Left ventricle myocardium superior (tissue), 1 donor: ENCODE data around the gene RFX2. TPM values are rescaled to one million over a fixed set of nuclear protein-coding genes. Genes with fewer than 3 reads are reported as not detected.

Source experiments
- ATAC-seq: fragments of 200-7000 bp; cut with Tn5 transposase; one replicate; pipeline ENCODE4 v1.9.1; 2020; ENCODE audit warnings: mild to moderate bottlenecking, moderate library complexity
- DNase-seq: peaks from one replicate; pipeline ENCODE4 v3.0.0-alpha.2; 2020
- intact Hi-C: fragments of 100-400 bp; cut with micrococcal nuclease; formaldehyde crosslinking; loops from one replicate; pipeline ENCODE4 v1.11.0; 2022
- long read RNA-seq: library from polyadenylated mRNA; unstranded; transcript quantifications from one replicate; pipeline ENCODE4 v2.0.0, GENCODE V29; 2021
- total RNA-seq: library from RNA; stranded (reverse); fragmentation: NEBNext Ultra II Directional; extraction: Animal tissue kit (Norgen Biotek cat#: 25700); gene quantifications from one replicate; pipeline ENCODE4 v1.2.1, GENCODE V29; 2021
- donor health status: DM: no; HTN: yes; CAD: no; lungs with severe emphysema.

The RFX2 gene
- 4.8 TPM for total RNA-seq
- long read RNA-seq, partial matches to known transcripts = 4 of 12 reads
- long read RNA-seq, other reads (novel, unspliced or antisense) = 7 of 12 reads

DNA sequence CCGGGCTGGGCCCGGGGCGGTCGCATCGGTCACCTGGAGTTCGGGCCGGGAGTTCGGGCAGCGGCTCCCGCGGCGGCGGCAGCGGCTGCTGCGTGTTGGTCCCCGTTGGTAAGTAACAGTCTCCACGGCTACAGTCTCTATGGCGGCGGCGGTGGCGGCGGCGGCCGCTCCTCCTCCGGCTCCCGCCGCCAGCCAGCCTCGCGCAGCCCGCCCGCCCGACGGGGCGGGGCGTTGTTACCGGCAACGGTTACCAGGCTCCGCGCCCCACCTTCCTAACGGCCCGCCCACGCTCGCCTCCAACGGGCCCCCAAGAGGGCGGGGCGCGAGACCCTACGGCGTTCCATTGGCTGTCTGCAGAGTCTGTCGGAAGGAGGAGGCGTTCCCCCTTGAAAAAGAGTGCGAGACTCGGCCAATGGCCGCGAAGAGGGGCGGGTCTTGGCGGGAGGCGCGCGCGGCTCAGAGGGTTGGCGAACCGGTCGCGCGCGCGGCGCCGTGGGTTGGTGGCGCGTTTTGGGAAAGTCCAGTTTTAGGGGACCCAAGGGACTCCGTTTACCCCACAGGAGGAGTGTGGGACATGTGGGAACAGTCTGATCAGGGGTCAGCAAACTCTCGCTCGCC is at the start of gene RFX2:
Gene RFX2 (minus strand): TSS at position 141 of the 618 bp plus-strand sequence. CDS start 63,004 bp downstream, outside the sequence.
- DNase-seq (peak; percentile 100), ATAC-seq (peak; percentile 99)
- intact Hi-C loops = no loop called here

DNA sequence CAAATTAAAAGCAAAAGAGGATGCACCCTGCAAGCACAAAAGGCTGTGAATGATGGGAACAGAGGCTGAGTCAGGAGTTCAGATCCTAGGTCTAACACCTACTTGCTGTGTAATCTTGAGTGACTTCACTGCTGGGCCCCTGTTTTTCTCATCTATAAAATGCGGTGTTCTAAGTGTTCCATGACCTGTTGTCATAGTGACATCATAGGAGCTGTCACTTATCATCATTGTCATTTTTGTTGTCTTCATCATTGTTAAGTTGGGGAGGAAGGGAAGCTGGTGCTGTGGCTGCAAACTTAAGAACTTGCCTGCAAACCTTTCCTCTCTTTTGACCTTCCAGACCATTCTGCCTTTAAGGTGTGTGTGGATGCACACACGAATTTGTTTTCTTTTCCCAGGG is 45.7 kb upstream of the RFX2 start:
- ATAC-seq = no peak
- intact Hi-C loops = no loop called here
- DNase-seq = no peak

DNA sequence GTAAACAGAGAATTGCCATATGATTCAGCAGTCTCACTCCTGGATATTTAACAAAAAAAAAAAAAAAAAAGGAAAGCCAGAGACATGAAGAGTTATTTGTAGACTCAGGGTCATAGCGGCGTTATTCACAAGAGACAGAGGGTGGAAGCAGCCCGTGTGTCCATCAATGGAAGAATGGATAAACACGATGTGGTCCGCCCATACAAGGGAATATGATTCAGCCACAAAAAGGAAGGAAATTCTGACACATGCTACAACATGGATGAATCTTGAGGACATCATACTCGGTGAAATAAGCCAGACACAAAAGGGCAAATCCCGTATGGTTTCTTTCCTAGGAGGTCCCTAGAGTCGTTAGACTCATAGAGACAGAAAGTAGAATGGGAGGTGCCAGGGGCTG is 40.0 kb upstream of the RFX2 start:
- ATAC-seq (no peak), DNase-seq (no peak)
- intact Hi-C loops = no loop called here

DNA sequence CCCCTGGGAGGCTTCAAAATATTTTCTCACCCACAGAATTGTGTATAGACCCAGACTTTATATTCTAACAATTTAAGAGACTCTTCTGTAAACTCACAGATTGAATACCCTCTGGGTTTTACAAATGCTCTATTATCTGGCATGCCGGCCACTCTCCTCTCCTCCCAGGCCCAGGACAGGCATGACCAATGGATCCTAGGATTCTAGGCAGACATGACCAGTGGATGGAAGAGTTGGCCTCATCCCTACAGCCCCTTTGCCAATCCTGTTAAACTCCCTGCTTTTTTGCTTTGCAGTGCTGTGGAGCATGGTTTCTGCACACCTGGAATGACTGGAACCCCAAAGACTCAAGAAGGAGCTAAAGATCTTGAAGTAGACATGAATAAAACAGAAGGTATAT is 30.9 kb upstream of the RFX2 start:
- DNase-seq (no peak), ATAC-seq (no peak)
- intact Hi-C loops = no loop called here

DNA sequence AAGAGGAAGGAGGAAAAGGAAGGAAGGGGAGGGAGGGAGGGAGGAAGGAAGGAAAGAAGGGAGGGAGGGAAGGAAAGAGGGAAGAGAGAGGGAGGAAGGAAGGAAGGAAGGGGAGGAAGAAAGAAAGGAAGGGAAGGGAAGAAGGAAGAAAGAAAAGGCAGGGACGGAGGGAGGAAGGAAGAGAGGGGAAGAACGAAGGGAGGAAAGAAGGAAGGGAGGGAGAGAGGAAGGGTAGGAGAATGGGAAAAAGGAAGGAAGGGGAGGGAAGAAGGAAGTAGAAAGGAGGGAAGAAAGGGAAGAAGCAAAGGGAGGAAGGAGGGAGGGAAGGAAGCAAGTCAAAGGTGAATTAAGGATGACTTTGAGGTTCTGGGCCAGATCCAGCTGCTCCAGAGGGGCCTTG is 28.2 kb upstream of the RFX2 start:
- no peak for DNase-seq
- no peak for ATAC-seq
- intact Hi-C loops = no loop called here

DNA sequence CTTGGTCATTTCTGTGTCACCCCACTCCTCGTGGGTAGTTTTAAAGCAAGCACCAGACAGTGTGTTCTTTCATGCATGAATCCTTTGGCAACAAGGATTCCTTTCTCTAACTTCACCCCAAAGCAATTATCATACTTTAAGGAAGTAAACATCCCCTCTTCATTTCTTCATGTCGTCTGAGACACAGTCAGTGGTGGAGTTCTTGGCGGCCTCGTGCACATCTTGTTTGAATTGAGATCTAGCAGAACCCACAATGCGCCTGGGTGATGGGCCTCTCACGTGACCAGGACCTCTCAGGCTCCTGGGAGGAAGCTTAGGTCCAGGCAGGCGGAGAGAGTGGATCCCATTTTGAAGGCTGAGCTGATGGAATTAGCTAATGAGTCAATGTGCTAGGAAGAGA is 27.8 kb upstream of the RFX2 start:
- ATAC-seq = no peak
- DNase-seq = no peak
- intact Hi-C loops = no loop called here

DNA sequence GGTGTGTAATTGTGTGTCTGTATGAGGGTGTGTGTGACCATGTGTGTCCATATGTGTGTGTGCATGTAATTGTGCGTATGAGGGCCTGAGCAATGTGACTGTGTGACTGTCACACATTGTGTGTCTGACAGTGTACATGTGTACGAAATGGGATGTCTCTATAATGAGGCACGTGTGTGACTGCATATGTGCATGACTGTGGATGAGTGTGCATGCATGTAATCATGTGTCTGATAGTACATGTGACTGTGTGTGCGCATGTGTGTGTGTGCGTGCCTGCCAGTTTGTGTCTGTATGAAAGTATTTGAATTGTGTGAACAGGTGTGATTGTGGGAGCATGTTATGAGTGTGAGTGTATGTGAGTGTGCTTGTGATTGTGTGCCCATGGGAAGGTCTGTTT is 22.9 kb upstream of the RFX2 start:
- ATAC-seq = no peak
- no peak for DNase-seq
- intact Hi-C loops = no loop called here

DNA sequence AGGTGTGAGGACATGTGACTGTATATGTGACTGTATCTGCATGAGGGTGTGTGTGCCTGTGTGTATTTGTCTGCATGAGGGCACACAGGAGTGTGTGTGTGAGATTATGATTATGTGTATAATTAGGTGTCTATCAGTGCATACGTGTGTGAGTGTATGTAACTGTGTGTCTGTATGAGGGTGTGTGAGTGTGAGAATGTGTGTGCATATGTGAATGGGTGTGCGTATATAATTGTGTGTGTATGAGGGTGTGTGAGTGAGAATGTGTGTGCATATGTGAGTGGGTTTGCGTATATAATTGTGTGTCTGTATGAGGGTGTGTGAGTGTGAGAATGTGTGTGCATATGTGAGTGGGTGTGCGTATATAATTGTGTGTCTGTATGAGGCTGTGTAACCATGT is 22.2 kb upstream of the RFX2 start:
- DNase-seq (no peak), ATAC-seq (no peak)
- intact Hi-C loops = no loop called here

DNA sequence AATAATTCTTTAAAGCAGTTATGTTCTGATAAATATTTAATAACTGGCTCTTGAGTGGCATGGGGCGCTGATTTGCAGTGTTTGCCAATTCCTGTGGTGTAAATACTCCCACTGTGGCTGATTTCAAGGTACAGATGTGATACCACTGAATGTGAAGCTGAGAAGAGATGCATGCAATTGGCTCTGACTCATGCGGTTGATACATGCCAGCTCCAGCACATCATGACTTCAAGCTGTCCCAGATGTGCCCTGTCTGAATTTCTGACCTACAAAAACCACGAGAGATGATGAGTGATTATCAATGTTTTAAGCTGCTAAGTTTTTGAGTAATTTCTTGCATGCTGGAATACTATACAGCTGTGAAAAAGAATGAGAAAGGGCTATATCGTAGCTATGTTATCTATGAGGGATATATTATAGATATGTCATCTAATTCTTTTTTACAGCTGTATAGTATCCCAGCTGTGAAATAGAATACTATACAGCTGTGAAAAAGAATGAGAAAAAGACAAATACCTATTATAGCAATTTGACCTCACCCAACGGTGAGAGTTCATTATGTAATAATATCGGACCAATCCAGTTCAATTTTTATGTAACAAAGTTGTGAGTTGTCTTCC is 17.5 kb upstream of the RFX2 start:
- ATAC-seq (no peak), DNase-seq (no peak)
- intact Hi-C loops = no loop called here

DNA sequence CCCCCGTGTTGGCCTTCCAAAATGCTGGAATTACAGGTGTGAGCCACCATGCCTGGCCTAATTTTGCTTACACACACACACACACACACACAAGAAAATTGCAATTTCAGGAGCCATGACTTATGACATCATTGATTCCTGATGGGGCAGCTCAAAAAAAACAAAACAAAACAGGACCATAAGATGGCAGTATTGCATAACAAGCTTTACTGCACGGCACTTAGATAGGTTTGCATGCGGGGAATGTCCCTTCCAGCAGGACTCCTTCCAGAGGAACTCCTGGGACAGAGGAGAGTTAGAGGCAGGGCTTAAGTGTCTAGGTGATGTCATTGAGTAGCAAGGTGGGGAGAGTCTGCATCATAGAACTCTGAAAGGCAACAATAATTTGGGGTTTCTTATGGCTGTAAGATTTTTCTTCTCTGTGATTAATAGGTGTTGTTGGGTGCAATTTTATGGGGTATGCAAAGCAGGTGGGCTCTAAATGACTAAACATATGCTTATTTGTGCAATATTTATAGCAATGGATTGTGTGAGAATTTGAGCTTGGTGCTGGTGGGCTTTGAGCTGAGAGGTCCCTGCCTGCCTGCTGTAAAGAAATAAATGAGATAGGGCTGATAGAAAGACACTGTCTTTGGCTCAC is 16.2 kb upstream of the RFX2 start:
- intact Hi-C loops = no loop called here
- peak; percentile 47 for ATAC-seq
- DNase-seq = no peak

DNA sequence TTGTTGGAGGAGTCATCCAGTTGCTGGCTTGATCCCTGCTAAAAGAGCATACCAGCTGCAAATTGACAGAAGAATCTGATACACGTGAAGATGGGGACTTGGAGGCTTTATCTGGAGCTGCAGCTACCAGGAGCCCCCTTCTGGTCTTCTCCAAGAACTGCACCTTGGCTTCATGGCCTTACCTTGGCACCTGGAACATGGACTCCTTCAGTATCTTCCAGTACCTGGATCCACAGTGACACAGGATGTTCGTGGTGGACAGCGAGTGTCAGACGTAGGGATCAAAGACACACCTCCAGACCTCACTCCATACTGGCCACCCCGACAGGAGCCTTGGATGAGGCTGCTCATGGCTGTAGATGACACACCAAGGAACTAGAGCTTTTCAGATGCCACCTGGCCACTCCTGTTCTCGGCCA is 15.3 kb upstream of the RFX2 start:
- ATAC-seq (peak; percentile 88), DNase-seq (peak; percentile 44)
- intact Hi-C loops = loop anchor here (2.0 kb wide), 1 partner anchor 77 kb away; no protein-coding TSS in a partner anchor

DNA sequence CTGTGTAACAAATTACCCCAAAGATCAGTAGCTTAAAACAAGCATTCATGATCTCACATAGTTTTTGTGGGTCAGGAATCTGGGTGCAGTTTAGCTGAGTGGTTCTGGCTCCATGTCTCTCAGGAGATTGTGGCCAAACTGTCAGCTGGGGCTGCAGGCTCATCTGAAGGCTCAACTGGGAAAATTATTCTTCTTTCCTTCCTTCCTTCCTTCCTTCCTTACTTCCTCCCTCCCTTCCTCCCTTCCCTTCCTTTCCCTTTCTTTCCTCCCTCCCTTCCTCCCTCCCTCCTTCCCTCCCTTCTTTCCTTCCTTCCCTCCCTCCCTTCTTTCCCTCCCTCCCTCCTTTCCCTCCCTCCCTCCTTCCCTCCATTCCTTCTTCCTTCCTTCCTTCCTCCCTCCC is 8.7 kb upstream of the RFX2 start:
- no peak for ATAC-seq
- intact Hi-C loops = no loop called here
- DNase-seq = no peak

DNA sequence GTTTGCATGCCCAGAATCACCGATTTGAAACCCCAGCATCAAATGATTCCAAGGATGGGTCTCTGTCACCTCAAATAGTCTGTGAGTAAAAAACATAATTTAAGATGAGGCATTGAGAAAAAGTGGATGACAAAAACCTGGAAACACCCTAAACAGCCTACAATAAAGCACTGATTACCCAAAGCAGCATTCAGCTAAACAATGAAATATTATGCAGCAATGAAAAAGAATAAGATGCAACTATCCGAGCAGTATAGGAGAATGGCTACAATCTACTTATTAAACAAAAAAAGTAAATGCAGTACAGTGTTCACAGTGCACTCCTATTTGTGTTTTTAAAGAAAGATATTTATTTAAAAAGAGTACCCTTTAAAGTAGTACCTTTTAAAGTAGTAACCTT is 7.7 kb upstream of the RFX2 start:
- no peak for DNase-seq
- ATAC-seq = no peak
- intact Hi-C loops = no loop called here

DNA sequence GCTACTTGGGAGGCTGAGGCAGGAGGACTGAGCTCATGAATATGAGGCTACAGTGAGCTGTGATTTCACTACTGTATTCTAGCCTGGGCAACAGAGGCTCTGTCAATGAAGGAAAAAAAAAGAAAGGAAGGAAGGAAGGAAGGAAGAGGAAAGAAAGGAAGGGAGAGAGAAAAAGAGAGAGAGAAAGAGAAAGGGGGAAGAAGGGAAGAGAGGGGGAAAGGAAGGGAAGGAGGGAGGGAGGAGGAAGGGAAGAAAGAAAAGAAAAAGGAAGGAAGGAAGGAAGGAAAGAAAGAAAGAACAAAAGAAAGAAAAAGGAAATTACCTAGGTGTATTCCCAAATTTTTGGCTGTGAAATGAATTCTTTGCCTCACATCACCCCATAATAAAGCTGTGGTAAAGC is 7.2 kb upstream of the RFX2 start:
- no peak for ATAC-seq
- DNase-seq = no peak
- intact Hi-C loops = no loop called here

DNA sequence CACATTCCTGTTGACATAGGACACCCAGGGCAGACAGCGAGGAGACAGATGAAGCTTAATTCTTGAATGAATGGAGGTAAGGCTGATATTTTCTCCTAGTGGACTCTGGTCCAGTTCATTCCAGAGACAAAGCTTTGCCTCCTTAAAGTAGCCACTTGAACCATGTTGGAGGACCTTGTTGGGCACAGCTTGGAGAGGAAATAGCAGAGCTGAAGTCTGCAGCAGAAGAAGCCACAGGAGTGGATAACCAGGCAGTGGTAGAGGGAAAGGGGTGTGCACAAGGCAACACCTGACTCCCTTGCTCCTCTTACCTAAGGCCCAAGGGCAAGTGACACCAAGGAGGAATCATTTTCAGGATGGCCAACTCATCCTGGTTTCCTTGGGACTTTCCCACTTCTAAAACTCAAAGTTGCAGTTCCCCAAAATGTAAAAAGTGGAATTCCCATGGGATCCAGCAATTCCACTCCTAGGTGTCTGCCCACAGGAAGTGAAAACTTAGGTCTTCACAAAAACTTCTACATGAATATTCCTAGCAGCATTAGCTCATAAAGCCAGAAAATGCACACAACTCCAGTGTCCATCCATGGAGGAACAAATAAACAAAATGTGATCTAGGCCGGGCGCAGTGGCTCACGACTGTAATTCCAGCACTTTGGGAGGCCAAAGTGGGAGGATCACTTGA is 6.6 kb upstream of the RFX2 start:
- ATAC-seq = no peak
- no peak for DNase-seq
- intact Hi-C loops = no loop called here

DNA sequence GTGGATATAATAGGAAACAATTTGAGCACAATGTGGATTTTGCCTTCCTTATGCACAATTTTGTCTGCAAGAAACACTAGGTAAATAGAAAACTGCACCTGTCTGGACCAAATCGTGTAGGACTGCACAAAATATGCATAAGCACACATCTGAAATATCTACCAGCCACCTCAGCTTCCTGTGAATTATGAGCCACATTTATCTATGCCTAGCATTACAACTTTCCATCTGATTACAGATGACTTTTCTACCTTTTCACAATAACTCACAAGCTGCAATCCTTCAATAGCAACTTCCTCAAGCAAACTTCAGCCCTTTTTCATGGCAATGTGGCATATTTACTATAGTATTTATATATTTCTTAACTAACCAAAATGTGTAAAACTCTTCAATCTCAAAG is 5.7 kb upstream of the RFX2 start:
- ATAC-seq = no peak
- intact Hi-C loops = no loop called here
- DNase-seq = no peak

DNA sequence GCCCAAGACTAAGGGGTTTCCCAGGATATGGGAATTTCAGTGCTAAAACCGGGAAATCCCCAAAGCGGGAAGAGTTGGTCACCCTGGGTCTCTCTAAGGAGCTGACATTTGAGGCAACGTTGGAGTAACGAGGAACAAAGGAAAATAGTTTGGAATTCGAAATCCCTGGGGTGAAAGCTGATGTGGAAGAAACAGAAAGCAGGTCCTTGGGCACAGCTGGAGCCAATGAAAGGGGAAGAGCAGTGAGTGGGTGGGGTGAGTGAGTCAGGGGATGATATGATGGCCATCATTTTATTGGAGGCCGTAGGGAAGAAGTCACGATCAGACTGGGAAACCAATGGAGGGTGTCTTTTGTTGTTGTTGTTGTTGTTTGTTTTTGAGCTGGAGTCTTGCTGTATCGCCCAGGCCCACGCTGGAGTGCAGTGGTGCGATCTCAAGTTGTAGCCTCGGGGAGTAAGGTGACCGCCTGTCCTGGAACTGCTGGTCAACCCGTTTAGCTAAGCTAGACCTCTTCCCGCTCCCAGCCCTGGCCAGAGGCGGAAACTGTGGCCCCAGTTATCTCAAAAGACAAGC is 3.4 kb upstream of the RFX2 start:
- ATAC-seq (no peak), DNase-seq (no peak)
- intact Hi-C loops = no loop called here

DNA sequence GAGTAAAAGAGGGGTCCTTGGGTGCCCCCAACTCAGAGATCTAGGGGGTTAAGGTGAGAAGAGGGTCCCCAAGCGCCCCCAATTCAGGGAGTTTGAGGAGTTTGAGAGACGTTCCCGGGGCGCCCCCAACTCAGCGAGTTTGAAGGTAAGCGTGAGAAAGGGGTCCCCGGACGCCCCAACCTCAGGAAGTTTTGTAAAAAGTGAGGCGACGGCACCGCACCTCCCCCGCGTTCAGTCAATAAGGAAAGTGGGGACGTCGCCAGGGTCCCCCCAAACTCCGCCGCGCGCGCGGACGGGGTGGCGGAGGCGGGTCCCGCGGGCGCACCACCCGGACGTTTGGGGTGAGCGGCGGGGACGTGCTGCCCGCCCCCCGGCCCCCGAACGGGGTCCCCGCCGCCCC is 353 bp downstream of the RFX2 start:
- no peak for ATAC-seq
- intact Hi-C loops = no loop called here

DNA sequence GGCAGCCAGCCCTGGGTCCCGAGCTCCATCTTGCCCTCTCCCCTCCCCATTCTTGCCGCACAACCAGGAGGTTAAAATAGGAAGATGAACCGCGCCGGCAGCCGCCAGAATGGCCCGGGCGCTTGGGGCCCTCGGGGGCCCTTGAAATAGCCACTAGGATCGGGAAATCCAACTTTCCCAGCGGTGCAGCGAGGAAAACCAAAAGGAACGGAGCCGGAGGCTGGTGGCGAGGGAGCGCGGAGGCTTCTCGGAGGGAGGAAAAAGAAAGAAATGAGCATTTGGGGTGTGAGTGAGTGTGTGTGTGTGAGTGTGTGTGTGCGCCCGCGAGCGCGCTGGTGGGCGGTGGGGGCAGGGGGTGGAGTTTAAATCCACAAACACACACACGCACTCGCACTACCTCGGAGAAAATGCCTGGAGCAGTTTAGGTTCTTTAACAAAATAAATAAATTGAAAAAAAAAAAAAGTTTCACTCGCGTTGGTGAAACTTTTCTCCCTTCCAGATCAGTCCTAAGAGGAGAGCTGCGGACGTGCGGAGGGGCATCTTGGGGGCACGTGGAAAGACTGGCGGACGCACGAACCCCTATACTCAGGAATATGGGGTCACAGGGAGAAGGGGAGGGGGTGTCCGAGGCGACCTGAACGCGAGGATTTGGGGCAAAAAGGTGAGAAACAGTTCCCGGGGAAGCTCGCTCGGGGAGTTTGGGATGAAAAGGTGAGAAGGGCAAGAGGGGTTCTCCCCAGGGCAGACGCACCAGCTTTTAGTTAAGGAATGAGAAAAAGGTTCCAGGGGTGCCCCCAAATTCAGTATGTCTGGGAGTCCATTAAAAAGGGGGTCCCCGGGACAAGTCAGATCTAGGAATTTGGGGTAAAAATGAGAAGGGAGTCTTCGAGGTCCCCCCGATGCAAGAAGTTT is 1.3 kb downstream of the RFX2 start:
- peak; percentile 71 for DNase-seq
- peak; percentile 19 for ATAC-seq
- intact Hi-C loops = no loop called here

More for the DNA sequence above, 353 bp downstream of the RFX2 start:
- no peak for DNase-seq
